ENCODE data around the gene PRR7. TPM values are rescaled to one million over a fixed set of nuclear protein-coding genes. Genes with fewer than 3 reads are reported as not detected.

The PRR7 gene
- total and polyA plus RNA-seq, 2 of the 4 experiments (the other 2 are of a cell fraction) = 1.1 to 10.1 TPM

DNA sequence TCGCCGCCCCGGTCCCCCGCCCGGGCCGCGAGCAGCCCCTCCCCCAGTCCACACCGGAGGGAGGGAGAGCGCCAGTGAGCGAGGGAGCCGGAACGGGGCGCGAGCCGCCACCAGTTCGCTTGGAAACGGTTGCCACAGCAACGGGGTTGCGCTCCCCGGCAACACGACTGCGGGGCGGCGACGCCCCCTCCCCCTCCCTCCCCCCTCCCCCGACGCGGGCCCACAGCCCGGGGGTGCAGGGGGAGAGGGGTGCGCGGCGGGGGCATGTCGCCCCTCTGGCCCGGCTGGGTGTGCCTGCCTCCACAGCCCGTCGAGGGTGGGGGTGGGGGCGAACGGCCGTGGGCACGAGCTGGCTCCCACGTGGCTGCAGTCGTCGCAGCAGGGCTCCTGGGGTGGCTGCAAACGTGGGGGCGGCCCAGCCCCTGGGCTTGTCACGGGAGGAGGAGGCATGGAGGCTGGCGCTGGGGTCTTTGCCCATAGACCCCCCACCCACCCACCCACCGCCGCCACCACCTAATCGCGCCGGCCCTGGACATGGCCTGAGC lies 524 bp downstream of the PRR7 start:
- peak overlapping the region; percentile 37 for H2BK5ac ChIP-seq (ENCODE audit: low read depth, low read length, poor library complexity, severe bottlenecking)
- dilution Hi-C loops (cut with HindIII; ENCODE audit: low sequenced_read_pairs, unreplicated experiment) (no loop called here), intact Hi-C loops (cut with micrococcal nuclease) (loop anchor here (2.0 kb wide), 2 partner anchors 42 to 56 kb away; no protein-coding TSS in a partner anchor), in situ Hi-C loops (cut with MboI; ENCODE audit: low sequenced_read_pairs) (loop anchor here (5.0 kb wide), 2 partner anchors 40 to 135 kb away; partner anchors contain the start of genes F12 and MXD3)
- peak overlapping the region; percentile 64 for H3K4me2 ChIP-seq (ENCODE audit: low read depth, low read length)
- H2BK15ac ChIP-seq (ENCODE audit: low read depth, low read length) = no peak overlapping the region
- BruUV-seq (replicated peaks) = no TSS peak
- H4K5ac ChIP-seq (ENCODE audit: low read depth, low read length) = no peak overlapping the region
- peak overlapping the region; percentile 82 for H2AK9ac ChIP-seq (replicated peaks; ENCODE audit: low read depth, low read length, poor library complexity)
- no peak overlapping the region; the same call in 1 of the 2 replicates for H4K91ac ChIP-seq (ENCODE audit: insufficient read depth, low read depth, low read length)
- ATAC-seq (ENCODE audit: low read depth) (peak; percentile 37), DNase-seq (peak; percentile 25)
- TF ChIP-seq BHLHE40 (IDR thresholded peaks at IDR 0.05; ENCODE audit: low read depth, low read length) = no peak
- TF ChIP-seq, protein P1, sequence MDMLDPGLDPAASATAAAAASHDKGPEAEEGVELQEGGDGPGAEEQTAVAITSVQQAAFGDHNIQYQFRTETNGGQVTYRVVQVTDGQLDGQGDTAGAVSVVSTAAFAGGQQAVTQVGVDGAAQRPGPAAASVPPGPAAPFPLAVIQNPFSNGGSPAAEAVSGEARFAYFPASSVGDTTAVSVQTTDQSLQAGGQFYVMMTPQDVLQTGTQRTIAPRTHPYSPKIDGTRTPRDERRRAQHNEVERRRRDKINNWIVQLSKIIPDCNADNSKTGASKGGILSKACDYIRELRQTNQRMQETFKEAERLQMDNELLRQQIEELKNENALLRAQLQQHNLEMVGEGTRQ (IDR thresholded peaks at IDR 0.05; ENCODE audit: low read depth, low read length) = peak; percentile 42; the same call in 1 of the 2 replicates
- TF ChIP-seq MAZ (IDR thresholded peaks at IDR 0.05; ENCODE audit: borderline replicate concordance, low read depth, low read length) = peak; percentile 34; the same call in 1 of the 2 replicates
- TF ChIP-seq MXI1 (IDR thresholded peaks at IDR 0.05; ENCODE audit: borderline replicate concordance, low read depth, low read length) = peak; percentile 52; the same call in 1 of the 2 replicates
- TF ChIP-seq CEBPB (IDR thresholded peaks at IDR 0.05; ENCODE audit: low read depth, low read length) = no peak
- ChIA-PET POLR2A (ENCODE audit: unreplicated experiment) (interaction anchor here (0.6 kb wide), 1 partner anchor 9 kb away, joined by 4 read pairs; no protein-coding TSS in a partner anchor), CTCF (interaction anchor here (0.9 to 4.7 kb wide), 2 partner anchors 43 to 56 kb away, joined by 5 to 28 read pairs; no protein-coding TSS in a partner anchor)
- no CpG with 5 or more reads among the region's 52 CpGs for WGBS, 2 experiments (ENCODE audit: extremely low coverage in 2 of 2, insufficient read length in 1 of 2)
- no peak overlapping the region for H3K23ac ChIP-seq (ENCODE audit: low read depth, low read length)
- H4K20me1 ChIP-seq (ENCODE audit: insufficient read depth, low read length) = peaks cover 11% of the 10 kb centered on the region; the same call in 1 of the 2 replicates
- no peak overlapping the region for H2BK120ac ChIP-seq (ENCODE audit: low read depth, low read length)
- peak overlapping the region; percentile 15; the same call in 1 of the 2 replicates for H3K27ac ChIP-seq (ENCODE audit: insufficient read depth, low read length)
- no peak overlapping the region for H3K56ac ChIP-seq (ENCODE audit: extremely low read depth, insufficient read depth, low read length)
- H2AK5ac ChIP-seq (ENCODE audit: low read depth, low read length) = no peak overlapping the region
- no peak overlapping the region; the same call in 1 of the 2 replicates for H3K14ac ChIP-seq (replicated peaks; ENCODE audit: low read depth, low read length)
- peaks cover 0 to 4% of the 10 kb centered on the region in 2 experiments; a peak in 1 of 4 replicates for H3K79me1 ChIP-seq (ENCODE audit: low read depth in 1 of 2, low read length in 2 of 2)
- peak overlapping the region; percentile 69 for H3K9ac ChIP-seq (ENCODE audit: low read depth, low read length)
- H3K4me1 ChIP-seq (ENCODE audit: control insufficient read depth, insufficient read depth, low read length) = peaks cover 10% of the 10 kb centered on the region
- H3K4ac ChIP-seq (ENCODE audit: low read depth, low read length) = no peak overlapping the region; the same call in 1 of the 2 replicates
- H3K18ac ChIP-seq (ENCODE audit: low read depth, low read length) = no peak overlapping the region
- H3K36me3 ChIP-seq (ENCODE audit: control insufficient read depth, insufficient read depth, low read length) = no peaks in the 10 kb centered on the region; the same call in 1 of the 2 replicates
- no peaks in the 10 kb centered on the region for H3K9me3 ChIP-seq (ENCODE audit: control insufficient read depth, insufficient read depth, low read length)
- no peaks in the 10 kb centered on the region for H3K27me3 ChIP-seq (ENCODE audit: control insufficient read depth, insufficient read depth, low read length)
- H4K8ac ChIP-seq (ENCODE audit: low read depth in 2 of 2, low read length in 2 of 2) = peak overlapping the region in 1 of 2 experiments; percentile 66; a peak in 1 of 4 replicates
- peak overlapping the region; percentile 99 for H2AFZ ChIP-seq (replicated peaks; ENCODE audit: low read length, poor library complexity)
- no peak overlapping the region for H2BK20ac ChIP-seq (ENCODE audit: low read depth, low read length)
- H3K4me3 ChIP-seq (ENCODE audit: insufficient read depth, low read depth, low read length) = peak overlapping the region; percentile 92
- peaks cover 4% of the 10 kb centered on the region; the same call in 1 of the 2 replicates for H3K9me1 ChIP-seq (ENCODE audit: insufficient read depth, low read length)

Measured in IMR-90 (cell line).